GM19395 (cell line): ENCODE measurements around the gene OR6K2.
"Not testable (repeated sequence)": the region's sequence is repeated elsewhere in the genome, so short reads cannot be mapped to it uniquely, and the experiment has no call there.

Experiments used
- ATAC-seq: cut with Tn5 transposase; IDR thresholded peaks from one replicate; pipeline ENCODE4 v1.9.1; 2021; ENCODE audit warnings: mild to moderate bottlenecking, moderate library complexity; ENCODE audit not compliant: unreplicated experiment

OR6K2 gene, protein sequence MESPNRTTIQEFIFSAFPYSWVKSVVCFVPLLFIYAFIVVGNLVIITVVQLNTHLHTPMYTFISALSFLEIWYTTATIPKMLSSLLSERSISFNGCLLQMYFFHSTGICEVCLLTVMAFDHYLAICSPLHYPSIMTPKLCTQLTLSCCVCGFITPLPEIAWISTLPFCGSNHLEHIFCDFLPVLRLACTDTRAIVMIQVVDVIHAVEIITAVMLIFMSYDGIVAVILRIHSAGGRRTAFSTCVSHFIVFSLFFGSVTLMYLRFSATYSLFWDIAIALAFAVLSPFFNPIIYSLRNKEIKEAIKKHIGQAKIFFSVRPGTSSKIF

DNA sequence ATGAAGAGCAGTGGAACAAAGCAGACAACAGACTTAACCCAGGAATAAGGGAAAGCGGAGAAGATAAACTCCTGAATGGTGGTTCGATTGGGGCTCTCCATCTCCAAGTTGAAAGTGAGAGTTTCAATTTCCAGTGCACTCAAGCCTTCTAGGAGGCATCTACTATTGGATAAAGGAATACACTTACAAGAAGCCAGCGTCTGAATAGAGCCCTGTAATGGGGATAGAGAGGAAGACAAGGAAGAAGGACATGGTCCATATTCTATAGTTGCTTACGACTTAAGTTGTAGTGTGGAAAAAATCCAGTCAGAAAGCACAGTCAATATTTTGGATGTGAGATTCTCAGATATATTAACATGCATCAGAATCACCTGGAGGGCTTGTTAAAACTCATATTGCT lies at the start of gene OR6K2:
OR6K2 (minus strand) TSS at position 101 of the 400 bp plus-strand sequence; CDS start at position 101, 0 bp downstream.
- ATAC-seq = no peak

DNA sequence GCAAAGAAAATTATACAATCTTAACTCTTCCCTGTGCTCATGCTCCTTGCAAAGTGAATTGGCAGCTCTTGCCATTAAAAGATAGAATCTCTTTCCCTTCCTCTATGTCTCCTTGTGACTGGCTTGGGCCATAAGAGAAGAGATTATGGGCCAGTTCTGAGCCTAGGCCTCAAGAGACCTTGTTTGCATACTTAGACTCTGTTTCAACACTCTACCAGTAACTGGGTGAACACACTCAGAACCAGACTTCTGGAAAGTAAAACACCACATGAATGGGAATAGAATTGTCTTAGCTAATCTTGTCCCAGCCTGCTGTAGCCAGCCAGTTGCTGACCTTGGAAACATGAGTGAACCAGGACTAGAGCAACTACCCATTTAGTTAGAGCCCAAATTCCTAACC lies 35.4 kb upstream of the OR6K2 start:
- no peak for ATAC-seq

DNA sequence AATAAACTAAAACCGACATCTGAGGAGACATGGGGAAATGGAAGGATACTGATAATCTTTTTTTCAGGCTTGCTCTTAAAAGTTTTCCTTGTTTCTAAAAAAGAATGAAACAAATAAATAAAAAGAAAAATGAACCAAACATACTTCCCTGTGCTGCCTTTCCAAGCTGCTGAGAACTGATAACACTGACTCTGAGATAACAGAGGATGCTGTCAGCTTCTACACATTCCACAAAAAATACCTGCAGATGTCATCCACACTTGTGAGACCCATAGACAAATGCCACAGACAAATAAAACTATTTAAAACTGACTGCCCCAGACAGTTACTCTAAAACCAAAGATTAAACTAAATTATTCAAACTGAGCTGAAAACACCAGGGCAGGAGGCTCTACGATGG lies 32.1 kb upstream of the OR6K2 start:
- ATAC-seq = no peak

DNA sequence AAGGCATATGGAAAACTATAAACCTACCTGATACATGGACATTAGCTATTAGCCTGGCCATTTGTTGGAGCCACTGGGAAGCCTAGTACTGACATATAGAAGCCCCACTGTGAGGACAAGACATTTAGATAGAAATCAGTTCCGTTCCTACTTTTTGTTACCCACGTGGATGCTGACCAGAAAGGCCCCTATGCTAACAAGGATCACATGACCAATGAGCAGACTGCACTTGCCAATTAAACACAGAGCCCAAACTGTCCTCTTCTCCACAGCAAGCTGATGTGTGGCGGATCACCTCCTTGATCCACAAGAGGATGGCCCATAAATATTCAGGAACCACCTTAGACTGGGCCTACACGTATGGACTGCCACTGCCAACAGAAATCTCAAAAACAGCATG lies 31.3 kb upstream of the OR6K2 start:
- ATAC-seq = no peak

DNA sequence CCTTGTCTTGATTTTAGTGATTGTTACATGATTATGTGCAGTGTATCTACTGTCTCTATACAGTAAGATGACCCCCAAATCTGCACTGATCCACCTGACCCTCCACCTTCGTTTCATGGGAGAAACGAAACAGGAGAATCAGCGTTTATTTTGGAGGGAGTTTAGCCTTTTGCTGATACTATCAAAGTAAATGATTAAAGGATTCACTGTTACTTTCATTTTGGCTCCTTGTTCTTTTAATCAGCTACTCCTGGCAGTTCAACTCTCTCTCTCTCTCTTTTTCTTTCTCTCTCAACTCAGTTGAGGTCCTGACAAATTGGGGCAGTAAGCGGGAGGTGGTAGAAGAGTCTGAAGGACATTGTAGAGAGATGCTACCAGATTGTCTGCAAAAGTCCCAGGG lies 30.0 kb upstream of the OR6K2 start:
- no peak for ATAC-seq

DNA sequence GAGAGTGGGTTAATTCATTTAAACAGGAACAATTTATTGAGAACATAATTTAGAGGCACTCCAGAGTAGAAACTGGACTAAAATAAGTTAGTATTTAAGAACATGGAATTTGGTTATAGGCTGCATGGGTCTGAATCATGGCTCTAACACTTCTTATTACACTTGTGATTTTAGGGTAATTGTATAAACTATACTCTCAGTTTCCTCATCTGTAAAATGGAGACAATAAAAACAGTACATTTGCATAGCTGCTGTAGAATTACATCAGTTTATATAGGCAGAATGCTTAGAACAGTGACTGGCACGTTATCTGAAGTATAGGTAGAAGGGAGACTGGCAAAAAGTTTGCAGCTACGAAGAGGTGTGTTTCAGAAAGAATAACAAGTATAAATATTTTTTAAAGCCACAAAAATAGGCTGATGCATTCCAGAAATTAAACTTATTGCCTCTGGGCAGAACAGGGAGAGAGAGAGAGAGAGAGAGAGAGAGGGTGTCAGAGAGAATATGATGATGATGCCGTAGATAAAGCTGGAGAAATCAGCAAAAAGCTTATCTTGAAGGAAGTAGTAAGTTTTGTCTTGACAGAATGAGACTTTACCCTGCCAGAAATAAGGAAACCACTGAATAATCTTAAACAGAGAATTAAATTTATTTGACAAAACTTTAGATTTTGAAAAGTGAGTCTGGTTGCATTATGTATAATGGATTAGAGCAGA lies 28.2 kb upstream of the OR6K2 start:
- no peak for ATAC-seq

DNA sequence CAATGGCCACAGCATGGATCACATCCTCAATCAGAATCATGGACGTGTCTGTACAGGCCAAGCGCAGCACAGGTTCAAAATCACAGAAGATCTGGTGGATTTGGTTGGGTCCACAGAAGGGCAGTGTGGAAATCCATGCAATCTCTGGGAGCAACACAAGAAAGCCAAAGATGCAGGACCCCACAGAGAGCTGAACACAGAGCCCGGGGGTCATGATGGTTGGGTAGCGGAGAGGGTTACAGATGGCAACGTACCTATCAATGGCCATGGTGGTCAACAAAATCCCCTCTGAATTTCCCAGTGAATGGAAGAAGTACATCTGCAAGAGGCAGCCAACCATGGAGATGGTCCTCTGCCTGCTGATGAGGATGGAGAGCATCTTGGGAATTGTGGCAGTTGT lies 24.0 kb upstream of the OR6K2 start:
- no peak for ATAC-seq

DNA sequence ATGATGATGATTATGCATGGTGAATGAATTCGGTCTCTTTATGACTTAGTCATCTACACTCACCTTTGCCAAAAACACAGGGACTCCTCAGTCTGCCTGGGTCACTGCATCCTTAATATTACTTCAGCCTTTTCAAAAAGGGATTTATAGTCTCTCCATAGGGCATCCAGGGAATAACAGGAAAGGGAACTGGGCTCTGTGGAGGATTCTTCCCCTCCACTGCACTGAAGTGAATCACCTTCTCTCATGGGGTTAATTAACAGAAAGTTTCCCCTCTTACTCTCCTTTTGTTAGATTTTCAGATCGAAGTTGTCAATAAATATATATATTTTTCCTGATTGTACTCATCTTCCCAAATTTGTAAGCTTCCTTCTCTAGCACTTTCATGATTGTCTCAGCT lies 20.2 kb upstream of the OR6K2 start, which contains the start of gene OR6K3:
OR6K3 (minus strand) TSS at position 101 of the 400 bp plus-strand sequence. CDS start 2,605 bp downstream, outside the sequence.
- no peak for ATAC-seq

DNA sequence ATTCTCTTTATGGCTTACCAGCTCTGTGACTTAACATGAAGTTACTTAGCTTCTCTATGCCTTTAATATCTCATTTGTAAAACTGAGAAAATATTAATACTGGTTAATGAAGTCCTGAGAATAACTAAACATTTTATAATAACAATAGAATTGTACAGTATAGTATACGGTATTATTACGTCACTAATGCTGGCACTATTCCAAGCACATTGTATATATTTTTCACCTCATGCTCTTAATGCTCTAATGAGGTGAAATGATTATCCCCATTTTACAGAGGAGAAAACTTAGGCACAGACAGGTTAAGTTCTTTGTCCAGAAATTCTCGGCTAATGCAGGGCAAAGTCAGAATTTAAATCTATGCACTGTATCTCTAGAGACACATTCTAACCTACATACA lies 19.2 kb upstream of the OR6K2 start:
- no peak for ATAC-seq

DNA sequence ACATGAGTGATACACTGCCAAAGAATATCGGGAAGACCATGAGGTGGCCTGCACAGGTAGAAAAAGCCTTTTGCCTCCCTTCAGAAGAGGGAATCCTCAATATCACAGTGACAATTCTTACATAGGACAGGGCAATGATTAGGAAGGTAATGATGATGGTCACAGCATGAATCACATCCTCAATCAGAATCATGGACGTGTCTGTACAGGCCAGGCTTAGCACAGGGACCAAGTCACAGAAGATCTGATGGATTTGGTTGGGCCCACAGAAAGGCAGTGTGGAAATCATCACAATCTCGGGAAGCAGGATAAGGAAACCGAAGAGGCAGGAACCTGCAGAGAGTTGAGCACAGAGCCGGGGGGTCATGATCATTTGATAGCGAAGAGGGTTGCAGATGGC lies 16.9 kb upstream of the OR6K2 start:
- no peak for ATAC-seq

DNA sequence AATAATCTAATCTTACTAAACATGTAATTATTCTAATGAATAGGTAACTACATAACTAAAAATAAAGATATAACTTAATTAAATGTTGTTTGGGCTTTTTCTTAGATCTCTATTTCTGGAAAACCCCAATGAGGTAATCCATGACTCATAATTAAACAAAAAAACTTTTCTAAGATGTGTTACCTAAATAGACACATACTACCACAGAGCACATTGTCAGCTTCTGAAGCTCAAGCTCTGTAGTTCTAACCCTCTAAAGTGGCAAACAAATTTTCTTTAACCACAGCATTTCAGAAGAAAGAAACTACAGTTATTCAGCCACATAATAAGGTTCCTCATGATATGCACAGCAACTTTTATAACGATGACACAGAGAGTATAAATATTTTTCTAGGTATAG lies 15.9 kb upstream of the OR6K2 start:
- peak; percentile 70 for ATAC-seq

DNA sequence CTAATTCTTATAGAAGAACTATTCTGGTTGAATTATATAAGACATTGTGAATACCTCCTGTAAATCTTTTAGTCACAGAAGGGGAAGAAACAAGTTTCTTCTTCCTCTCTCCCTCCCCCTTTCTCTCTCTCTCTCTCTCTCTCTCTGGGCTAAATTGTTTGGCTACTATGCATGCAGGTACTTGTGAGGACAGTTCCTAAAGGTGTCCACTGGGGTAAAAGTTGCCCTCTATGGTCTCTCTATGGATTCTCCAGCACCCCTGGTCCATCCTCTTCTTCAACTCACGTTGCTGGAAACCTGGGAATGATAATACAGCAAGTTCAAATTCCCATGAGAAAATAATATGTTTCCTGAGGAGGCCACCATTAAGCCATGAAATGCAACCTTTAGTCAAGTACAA lies 14.3 kb upstream of the OR6K2 start:
- ATAC-seq = no peak

DNA sequence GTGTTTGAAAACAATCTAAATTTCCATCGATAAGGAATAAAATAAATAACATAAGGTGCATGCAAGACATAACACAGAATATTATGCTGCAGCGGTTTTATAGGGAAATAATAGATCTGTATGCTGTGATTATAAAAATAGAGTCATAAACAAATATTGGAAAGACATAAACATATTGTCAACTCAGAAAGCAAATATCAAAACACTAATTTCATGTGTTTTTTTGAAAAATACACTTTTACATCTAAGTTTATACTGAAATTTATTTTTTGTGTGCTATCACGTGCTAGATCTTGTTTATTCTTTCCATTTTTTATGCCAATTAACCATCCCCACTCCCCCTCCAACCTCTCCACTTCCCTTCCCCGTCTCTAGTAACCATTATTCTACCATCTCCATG lies 10.6 kb upstream of the OR6K2 start:
- no peak for ATAC-seq

DNA sequence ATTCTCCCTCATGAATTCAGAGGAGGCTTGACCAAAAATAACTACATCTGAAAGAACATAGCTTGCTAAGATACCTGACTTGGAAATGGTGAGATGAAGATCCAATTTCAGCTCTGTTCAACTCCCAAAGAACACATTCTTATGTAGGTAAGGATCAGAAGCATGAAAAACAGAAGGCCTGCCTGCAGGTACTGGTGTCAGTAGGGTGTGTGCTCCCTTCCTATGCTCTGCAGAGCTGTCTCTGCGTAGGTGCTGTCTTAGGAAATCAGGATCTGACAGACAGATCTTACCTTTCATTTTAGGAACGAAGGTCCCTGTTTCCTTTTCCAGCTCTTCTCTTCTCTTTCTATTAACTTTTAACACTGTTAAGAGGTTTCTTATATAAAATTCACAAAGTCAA lies 5.6 kb upstream of the OR6K2 start:
- ATAC-seq = no peak

DNA sequence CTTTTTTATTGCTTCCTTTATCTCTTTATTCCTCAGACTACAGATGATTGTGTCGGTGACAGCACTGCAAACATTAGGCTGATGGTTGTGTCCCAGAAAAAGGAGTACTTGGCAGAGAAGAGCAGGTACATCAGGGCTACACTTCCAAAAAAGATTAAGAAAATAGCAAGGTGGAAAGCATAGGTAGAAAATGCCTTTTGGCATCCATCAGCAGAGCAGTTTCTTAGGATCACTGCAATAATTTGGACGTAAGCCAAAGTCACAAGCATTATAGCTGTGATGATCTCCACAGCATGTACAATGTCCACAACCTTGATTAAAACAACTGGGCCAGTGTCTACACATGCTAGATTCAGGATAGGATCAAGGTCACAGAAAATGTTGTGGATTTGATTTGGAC lies 5.9 kb downstream of the OR6K2 start:
- no peak for ATAC-seq

DNA sequence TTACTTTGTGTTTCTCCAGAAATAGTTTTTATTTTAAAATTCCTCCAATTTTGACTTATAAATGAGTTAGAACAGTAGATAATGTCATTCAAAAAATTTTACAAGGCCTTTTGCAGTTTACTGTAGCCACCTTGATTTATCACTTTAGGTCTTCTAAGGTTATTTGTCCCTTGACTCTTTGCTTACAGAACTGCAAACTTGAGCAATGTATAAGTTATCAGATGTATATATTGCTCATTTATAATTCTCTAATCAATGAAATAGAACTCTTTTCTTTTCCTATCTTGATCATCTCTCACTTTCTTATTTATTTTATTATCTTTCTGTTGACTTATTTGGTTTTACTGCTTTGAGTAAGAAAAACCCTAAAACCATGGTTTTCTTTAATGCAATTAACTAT lies 8.1 kb downstream of the OR6K2 start:
- no peak for ATAC-seq

DNA sequence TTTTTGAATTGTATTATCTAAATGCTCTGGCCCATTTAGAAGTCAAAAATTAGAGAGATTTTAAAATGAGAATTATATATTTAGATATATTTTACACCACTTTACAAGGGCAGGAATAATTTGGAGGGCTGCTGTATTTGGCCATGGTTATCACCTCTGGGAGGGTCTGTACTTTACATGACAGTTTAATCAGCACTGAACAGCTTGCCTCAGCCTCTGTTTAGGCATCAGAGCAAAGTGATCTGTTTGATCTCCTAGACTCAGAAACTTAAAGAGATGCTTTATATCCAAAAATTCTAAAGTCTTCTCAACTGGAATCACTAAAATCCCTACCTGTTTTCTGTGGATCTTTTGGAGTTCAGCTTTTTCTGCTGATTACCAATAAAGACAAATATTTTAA lies 8.5 kb downstream of the OR6K2 start:
- no peak for ATAC-seq

DNA sequence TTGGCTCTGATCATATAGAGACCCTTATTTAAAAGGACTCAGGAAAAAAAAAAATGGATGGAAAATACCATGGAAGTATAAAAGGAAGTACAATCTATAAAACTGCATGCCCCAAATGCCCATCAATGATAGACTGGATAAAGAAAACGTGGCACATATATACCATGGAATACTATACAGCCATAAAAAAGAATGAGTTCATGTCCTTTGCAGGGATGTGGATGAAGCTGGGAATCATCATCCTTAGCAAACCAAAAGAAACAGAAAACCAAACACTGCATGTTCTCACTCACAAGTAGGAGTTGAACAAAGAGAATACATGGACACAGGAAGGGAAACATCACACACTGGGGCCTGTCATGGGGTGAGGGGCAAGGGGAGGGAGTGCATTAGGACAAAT lies 9.3 kb downstream of the OR6K2 start:
- ATAC-seq = not testable (repeated sequence)

DNA sequence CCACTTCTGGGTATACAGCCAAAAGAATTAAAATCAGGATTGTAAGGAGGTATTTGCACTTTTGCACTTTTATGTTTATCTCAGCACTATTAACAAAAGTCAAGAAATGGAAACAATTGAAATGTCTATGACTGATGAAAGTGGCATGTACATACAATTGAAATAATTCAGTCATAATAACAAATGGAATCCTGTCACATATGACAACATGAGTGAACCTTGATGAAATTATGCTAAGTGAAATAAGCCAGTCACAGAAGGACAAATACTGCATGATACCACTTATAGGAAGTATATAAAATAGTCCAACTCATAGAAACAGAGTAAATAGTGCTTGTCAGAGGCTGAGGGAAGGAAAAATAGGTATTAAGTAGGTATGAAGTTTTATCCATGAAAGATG lies 10.6 kb downstream of the OR6K2 start:
- ATAC-seq = no peak

DNA sequence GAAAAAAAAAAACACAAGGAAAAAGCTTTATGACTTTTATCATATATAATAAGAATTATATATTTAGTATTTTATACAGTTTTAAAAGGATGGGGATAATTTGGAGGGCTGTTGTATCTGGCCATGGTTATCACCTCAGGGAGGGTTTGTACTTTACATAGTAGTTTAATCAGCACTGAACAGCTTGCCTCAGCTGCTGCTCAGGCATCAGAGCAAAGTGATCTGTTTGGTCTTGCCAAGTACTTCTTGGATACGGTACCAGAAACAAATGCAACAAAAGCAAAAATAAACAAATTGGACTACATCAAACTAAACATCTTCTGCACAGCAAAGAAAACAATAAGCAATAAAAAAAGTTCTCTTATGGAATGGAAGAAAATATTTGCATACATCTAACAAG lies 11.3 kb downstream of the OR6K2 start:
- ATAC-seq = no peak

DNA sequence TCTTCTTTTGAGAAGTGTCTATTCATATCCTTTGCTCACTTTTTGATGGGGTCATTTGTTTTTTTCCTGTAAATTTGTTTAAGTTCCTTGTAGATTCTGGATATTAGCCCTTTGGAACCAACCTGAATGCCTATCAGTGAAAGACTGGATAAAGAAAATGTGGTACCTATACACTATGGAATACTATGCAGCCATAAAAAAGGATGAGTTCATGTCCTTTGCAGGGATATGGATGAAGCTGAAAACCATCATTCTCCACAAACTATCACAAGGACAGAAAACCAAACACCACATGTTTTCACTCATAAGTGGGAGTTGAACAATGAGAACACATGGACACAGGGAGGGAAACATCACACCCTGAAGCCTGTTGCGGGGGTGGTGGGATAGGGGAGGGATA lies 12.1 kb downstream of the OR6K2 start:
- not testable (repeated sequence) for ATAC-seq

DNA sequence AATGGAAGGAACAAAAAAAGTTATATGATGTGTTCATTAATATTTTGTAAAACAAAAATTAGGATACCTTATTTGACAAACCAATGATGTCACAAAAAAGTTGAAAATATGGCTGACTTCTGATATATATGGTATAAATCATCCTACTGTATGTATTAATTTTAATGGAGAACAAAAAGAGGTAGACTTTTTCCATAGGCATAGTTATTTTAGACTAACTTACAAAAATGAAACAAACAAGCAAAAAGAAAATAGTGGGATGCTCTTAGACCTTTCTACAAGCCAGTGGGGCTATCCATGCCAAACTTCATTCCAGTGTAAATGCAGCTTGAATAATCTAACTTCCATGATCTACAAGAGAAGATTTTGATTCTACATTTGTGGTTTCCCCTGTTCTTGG lies 13.4 kb downstream of the OR6K2 start:
- ATAC-seq = no peak
